Effector CD4-positive, alpha-beta T cell (primary cell): ENCODE data around the gene CMPK2.
"Not testable (repeated sequence)": the region's sequence is repeated elsewhere in the genome, so short reads cannot be mapped to it uniquely, and the experiment has no call there.

Experiments used
- DNase-seq: peaks from one replicate; pipeline ENCODE4 v3.0.0-alpha.2; 2020
- total RNA-seq: gene quantifications from one replicate; lab custom pipeline; 2026; lab: John Stamatoyannopoulos, UW

The CMPK2 gene, protein sequence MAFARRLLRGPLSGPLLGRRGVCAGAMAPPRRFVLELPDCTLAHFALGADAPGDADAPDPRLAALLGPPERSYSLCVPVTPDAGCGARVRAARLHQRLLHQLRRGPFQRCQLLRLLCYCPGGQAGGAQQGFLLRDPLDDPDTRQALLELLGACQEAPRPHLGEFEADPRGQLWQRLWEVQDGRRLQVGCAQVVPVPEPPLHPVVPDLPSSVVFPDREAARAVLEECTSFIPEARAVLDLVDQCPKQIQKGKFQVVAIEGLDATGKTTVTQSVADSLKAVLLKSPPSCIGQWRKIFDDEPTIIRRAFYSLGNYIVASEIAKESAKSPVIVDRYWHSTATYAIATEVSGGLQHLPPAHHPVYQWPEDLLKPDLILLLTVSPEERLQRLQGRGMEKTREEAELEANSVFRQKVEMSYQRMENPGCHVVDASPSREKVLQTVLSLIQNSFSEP
- 9.8 reads per million, percentile 31 among the genes with 10 or more reads in this experiment for total RNA-seq

- DNase-seq: peak; percentile 66
Observed at GRCh38 chr2:6865346-6866274, at the start of gene CMPK2. TSS of gene CMPK2 (minus strand) at chr2:6865907. CDS start at chr2:6865696, 211 bp downstream.

- DNase-seq: no peak
Observed at GRCh38 chr2:6915399-6915798, 49.7 kb upstream of the CMPK2 start.

DNA sequence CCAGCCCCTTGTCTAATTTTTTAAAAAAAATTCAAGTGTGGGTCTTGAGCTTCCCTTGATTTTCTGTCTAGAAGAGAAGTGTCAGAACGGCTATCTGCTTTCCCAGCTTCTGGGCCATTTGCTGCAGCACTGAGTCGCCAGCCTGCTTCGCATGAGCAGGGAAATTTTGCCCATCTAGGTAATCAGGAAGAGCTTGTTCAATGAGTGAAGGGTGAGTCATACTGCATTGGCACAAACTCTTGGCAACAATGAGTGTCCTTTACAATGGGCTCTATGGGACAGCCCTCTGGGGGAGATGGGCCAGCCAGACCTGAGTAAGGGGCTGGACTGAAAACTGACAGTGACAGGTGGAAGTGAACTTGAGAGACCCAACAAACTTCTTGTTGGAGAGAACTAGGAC is 49.1 kb upstream of the CMPK2 start:
- DNase-seq: no peak

DNA sequence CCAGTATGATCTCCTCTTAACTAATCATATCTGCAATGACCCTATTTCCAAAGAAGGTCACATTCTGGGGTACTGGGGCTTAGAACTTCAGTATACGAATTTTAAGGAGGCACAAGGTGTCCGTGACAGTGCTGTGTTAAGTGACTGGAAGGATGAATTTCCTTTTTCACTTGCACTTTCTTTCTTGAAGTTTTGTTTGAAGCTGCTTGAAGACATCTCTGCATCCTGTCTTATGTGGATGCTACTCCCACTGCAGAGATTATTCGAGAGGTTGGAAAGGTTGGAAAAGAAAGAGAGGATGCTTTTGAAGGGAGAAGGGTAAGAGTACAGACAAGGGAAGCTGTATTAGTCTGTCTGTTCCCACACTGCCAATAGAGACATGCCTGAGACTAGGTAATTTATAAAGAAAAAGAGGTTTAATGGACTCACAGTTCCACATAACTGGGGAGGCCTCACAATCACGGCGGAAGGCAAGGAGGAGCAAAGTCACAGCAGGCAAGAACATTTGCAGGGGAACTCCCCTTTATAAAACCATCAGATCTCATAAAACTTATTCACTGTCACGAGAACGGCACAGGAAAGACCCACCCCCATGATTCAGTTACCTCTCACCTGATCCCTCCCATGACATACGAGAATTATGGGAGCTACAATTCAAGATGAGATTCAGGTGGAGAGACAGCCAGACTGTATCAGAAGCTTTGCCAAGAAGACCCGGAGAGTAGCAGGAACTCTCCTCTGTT is 47.9 kb upstream of the CMPK2 start:
- peak; percentile 30 for DNase-seq

GRCh38 chr2:6911721-6912120 is 46.0 kb upstream of the CMPK2 start:
- DNase-seq: no peak

GRCh38 chr2:6909431-6910385 is 44.0 kb upstream of the CMPK2 start:
- no peak for DNase-seq

DNA sequence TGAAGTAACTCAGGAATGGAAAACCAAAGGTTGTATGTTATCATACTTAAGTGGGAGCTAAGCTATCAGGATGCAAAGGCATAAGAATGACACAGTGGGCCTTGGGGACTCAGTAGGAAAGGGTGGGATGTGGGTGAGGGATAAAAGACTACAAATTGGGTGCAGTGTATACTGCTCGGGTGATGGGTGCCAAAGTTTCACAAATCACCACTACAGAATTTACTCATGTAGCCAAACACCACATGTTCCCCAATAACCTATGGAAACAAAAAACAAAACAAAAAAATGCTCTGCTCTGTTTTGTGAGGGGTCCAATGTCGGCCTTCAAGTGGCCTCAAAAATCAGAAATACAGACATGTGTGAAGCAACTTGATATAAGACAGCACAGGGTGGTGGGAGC is 42.6 kb upstream of the CMPK2 start:
- no peak for DNase-seq

DNA sequence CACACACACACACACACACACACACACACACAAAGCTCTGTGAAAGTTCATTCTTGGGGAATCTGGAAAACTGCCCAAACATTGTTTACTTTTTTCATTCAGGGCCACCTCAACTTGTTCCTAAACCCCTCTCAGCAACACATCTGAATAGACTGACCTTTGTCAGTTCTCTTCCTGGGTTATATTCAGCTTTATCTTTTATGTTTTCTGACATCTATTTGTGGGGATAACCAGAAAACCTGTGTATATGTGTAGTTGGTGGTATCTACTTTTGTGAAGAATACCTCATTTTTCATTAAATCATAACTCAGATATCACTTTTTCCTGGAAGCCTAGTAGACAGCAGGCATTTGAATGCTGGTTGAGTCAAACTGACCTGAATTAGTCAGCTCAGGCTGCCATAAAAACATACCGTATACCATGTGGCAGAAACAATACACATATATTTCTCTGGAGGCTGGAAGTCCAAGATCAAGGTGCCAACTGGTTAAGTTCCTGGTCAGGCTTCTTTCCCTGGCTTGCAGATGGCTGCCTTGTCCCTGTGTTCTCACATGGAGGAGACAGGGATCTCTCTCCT is 40.5 kb upstream of the CMPK2 start:
- no peak for DNase-seq

DNA sequence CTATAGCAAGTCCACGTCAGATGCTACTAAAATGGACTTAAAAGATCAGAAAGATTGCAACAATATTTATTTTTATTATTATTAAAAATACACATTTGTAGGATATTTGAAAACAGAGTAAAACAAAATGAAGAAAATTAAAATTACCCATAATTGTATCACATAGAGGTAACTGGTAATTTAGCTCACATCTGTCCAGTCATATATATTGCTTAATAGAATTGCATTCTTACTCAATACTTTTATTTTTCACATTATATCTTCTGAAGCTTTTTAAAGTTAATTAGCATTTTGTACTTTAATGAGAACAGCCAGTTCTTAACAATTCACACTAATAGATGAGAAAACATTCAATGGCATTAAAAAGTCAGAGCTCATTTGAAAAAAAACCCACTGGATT is 40.0 kb upstream of the CMPK2 start:
- DNase-seq: no peak

DNA sequence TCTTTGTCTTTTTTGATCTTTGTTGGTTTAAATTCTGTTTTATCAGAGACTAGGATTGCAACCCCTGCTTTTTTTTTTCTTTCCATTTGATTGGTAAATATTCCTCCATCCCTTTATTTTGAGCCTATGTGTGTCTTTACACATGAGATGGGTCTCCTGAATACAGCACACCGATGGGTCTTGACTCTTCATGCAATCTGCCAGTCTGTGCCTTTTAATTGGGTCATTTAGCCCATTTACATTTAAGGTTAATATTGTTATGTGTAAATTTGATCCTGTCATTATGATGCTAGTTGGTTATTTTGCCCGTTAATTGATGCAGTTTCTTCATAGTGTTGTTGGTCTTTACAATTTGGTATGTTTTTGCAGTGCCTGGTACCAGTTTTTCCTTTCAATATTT is 36.9 kb upstream of the CMPK2 start:
- not testable (repeated sequence) for DNase-seq

DNA sequence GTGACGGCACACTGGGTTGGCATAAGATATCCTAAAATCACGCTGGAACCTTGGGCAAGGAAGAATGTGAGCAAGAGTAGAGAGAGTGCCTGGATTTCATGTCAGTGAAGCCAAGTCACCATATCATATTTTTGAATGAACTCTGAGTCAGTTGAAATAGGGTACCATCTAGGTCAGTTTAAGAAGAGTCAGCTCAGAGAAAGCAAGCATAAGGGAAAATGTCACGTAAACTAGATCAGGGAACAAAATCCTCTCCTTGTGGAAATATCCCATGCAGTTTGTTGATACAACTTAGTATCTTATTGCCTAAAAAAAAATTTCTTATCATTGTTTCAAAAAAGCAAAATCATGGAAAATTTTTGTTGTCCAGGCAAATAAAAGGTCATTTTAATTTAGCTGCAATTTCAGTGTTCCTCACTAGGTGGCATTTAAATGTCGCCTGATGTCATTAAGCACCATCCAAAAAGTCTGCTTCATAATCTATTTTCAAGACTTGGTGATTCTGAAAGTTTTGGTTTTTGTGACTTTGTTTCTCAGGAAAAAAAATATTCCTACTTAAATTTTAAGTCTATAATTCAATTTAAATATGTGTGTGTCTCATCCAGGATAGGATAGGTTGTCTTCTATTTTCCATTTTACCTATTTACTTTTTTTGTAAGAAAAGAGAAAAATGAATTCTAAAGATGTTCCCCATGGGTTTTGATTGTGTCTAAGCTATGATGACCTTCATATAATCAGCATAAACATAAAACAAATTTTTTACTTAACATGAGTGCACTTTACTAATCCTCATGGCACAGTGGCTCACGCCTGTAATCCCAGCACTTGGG is 31.4 kb upstream of the CMPK2 start:
- DNase-seq: no peak

DNA sequence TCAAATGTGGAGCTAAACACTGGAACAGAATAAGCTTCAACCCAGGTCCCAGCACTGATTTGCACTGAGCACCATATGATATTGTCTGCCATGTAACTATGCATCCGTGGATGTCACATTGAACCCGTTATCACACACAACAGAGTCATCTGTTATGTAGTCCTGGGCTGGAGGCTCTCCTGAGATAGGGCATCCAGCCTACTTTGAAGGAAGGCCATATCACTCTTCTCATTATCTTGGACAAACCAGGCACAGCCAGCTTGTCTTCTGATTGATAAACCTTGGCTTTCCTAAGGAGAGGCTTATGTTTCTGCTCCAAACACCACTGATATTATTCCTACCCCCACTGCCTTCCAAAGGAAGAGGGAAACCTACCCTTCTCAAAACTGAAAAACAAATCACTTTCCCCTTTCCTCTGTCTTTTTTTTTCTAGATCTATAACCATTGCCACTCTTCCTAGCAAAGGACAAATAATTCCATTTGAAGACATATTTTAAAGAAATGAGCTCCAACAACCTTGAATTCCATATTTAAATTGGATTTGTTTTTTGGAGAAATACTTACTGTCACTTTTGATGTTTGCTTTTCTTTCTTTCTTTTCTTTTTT is 28.3 kb upstream of the CMPK2 start:
- DNase-seq: no peak

DNA sequence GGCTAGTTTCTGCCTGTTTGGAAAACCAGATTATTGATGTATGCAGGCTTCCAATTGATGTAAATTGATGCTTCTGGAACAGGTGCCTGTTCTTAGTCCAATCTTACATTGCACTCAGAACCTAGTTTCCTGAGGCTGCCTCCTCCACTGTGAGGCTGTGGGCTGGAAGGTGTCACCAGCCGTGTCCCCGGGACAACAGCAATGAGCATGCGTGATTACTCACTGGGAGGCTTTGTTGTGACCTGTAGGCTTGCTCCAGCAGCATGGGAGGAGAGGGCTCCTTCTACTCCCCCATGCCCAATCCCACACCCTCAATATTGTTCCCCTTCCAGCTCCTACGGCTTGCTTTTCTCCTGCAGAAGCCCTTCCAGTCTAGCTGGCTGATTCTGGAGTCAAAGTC is 23.0 kb upstream of the CMPK2 start:
- no peak for DNase-seq

DNA sequence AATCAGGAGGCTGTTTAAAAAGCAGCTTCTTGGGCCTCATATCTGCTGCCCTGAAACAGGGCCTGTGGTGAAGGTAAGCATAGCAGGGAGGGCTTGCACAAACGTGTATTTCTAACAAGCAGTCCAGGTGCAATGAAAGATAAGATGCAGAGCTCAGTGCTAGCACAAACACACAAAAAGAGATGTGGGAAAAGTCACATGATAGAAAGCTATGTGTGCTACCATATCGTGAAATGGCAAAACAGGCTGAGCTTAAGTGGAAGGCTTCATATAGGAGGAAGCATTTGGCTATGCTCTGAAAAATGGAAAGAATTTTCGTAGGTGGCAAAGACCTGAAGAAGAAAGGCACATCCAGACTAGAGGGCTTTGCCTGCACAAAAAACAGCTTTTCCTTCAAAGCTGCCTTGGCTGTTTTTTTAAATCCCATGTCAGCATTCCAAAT is 22.1 kb upstream of the CMPK2 start:
- DNase-seq: no peak

- no peak for DNase-seq
Observed at GRCh38 chr2:6885968-6886367, 20.3 kb upstream of the CMPK2 start.

- DNase-seq: no peak
Observed at GRCh38 chr2:6885551-6885950, 19.8 kb upstream of the CMPK2 start.

GRCh38 chr2:6883448-6884122 is 17.9 kb upstream of the CMPK2 start:
- DNase-seq: no peak

DNA sequence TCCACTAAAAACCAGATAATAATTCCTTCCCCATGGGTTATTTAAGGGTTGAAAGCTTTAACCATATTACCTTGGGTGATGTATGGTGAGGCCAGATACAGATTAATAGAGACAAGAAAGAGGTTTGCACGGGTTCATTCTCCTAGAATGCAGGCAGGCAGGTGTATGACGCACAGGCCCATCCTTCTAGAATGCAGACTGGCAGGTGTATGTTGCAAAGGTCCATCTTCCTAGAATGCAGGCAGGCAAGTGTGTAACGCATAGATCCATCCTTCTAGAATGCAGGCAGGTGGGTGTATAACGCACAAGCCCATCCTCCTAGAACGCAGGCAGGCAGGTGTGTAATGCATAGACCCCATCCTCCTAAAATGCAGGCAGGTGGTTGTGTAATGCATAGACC is 15.8 kb upstream of the CMPK2 start:
- no peak for DNase-seq

DNA sequence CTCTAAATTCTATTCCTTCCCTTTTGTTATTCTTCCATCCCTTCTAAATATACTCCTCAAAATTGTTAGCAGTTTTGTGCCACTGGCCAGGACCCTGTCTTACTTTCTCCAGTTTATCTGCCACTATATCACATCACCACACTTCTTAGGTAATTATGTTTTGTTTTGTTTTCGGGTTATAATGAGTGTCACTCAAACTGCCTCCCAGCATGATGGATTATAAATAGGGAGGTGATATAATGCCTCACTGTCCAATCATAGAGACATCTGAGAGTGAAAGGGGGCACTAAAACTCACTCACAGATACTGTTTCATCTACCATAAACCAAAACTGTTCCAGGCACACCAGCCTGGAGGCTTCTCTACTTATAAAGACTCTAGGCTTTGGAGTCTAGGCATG is 15.3 kb upstream of the CMPK2 start:
- DNase-seq: no peak
